GM12892 (cell line): ENCODE measurements around the gene EML4.

Source experiments
- DNase-seq: peaks from one replicate; pipeline ENCODE4 v3.0.0; 2011; ENCODE audit not compliant: insufficient read length
- FAIRE-seq: peaks from 2 replicates; lab custom pipeline; 2011; peaks lifted over from hg19 to GRCh38; lab: Jason Lieb, UNC
- POLR2A ChIP-seq: IDR thresholded peaks from 2 replicates; pipeline ENCODE4 v1.6.1; 2011; ENCODE audit warnings: low read depth, low read length, control low read depth
- POLR2AphosphoS5 ChIP-seq: IDR thresholded peaks from 2 replicates; pipeline ENCODE4 v1.6.1; 2011; ENCODE audit warnings: low read depth, low read length, control low read depth
- TAF1 ChIP-seq: IDR thresholded peaks from 2 replicates; pipeline ENCODE4 v1.6.1; 2011; ENCODE audit warnings: low read depth, mild to moderate bottlenecking, control low read depth, low read length, borderline replicate concordance

The EML4 gene

DNA sequence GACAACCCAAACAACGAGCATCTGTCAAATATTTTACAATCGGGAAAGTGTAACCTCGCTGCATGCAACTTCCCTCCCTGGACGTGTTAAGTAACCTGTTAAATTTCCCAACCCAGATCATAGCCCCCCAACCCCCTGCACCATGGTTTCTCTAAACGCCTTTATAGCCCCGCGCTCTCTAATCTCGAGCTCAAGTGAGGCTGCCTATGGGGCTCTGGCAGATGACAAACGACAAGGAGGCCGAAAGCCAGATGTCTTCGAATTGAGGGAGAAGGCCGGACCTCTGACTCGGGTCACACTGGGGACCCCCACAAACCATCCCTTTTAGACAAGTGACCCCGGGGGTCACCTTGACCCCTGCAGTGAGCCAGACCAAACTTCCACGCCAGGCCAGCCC is 191.3 kb downstream of the EML4 start:
- DNase-seq (no peak), FAIRE-seq (no peak)
- TF ChIP-seq POLR2AphosphoS5 (no peak), TAF1 (no peak), POLR2A (no peak)

DNA sequence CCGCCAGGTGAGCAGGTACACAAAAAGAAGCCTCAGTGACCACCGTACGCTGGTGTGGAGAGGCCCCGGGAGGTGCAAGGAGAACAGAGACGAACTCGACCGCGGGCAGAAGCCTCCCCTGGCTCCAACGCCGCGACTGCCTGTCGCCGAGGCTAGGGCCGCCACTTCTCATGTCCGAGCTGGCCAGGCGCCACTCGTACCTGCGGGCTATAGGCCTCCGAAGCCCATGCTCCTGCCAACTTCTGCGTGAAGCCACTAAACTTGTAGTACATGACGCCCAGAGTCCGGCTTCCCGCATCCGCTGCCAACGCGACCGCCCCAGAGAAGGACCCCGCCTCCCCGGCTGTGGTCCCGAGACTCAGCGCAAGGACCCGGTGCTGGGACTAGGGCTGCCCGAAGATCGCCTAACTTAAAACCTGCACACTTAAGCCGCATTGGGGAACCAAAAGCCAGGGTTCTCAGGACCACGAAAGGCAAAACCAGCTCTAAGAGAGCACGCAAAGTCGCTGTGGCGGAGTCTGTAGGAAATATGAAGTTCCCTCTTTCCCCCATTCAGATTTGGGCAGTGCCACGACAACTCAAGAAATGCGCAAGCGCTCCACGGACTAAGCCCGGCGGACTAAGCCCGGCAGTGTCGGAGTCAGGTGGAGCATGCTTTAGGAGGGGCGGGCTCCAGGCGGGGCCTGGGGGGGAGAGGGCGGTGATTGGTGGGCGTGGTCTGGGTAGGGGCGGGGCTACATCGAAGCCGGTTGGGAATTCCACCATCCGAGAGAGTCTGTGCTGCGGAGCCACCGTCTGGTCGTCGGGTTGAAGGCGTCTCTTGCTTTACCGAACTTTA is 192.0 kb downstream of the EML4 start, which contains the start of gene COX7A2L:
TSS of gene COX7A2L (minus strand) at position 328 of the 838 bp plus-strand sequence. CDS start at position 272, 56 bp downstream.
- DNase-seq (peak; percentile 95), FAIRE-seq (peak; percentile 94)
- TF ChIP-seq TAF1, result no peak
- peak; percentile 80 for TF ChIP-seq POLR2AphosphoS5
- peak; percentile 80 for TF ChIP-seq POLR2A

DNA sequence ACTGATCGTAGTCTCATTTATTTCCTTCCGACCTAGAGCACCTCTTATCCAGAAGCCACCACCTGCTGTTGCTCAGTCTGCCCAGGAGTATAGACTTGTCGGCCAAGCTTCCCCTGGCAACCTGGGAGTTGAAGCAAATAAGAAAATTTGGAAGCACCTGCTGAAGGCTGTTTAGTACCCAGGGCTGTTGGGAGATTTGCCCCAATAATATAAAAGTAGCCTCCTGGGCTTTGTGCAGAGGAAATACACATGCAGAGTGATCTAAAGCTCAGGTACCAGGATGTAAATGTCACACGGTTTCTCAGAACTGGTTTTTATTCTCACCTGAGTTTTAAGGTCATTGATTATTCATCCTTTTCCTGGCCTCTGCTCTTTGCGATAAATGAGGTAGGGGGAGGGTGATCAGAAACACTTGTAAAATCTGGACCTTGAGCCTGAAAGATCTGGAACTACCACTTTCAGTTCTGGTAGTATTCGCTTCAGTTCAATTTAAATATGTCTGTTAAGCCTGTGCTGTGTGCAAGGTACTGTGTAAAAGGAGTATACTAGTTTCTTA is 192.7 kb downstream of the EML4 start:
- TF ChIP-seq POLR2A (no peak), POLR2AphosphoS5 (no peak), TAF1 (no peak)
- DNase-seq, result no peak
- FAIRE-seq, result no peak

DNA sequence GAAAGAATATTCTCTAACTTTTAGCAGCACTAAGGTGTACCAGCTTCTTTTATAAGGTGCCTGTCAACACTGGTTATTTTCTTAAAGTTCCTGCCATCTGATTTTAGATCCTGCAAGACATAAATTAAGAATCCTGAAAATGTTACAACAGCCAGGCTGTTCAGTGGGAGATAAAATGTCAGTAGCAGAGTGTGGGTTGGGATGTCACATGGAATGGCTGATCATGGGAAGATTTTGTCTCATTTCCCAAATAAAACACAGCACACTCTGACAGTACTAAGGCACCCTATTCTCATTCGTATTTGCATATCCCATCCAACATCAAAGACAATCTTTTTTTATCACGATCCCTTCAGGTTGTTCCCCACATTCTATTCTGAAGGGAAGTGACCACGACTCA is 194.3 kb downstream of the EML4 start:
- DNase-seq (no peak), FAIRE-seq (no peak)
- no peak for TF ChIP-seq TAF1
- no peak for TF ChIP-seq POLR2A
- no peak for TF ChIP-seq POLR2AphosphoS5

DNA sequence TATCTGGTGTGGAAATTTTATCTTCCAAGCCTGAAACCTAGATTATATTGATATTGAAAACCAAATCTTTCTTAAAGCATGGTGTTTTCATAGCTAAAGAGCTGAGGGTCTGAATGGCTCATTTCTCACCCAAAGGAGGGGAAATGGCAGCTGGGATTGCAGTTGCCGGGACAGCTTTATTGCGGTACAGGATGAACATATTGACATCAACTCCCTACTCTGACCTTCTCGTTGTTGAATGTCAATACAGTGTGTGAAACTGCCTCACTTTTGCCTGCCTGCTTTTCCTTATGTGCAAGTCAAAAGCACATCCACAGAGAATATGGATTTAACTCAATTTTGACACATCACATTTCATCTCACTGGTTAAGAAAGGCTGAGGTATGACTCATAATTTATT is 195.5 kb downstream of the EML4 start:
- DNase-seq, result no peak
- FAIRE-seq, result no peak
- TF ChIP-seq POLR2AphosphoS5, result no peak
- no peak for TF ChIP-seq POLR2A
- no peak for TF ChIP-seq TAF1

DNA sequence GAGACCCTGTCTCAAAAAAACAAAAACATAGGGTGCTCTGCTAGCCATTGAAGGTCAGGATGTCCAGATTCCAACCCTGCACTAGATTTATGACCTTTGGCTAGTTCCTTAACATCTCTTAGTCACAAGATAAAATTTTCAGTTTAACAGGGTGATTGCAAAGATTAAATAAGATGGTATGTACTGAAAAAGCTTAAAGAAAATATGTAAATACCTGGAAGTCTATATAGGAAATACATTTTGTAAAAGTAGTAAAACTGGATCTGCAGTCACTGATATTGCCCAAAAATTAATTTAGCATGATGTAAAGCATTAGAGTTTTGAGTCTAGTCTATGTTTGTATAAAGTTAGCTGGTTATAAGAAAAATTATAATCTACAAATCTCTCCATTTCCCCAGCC is 197.3 kb downstream of the EML4 start:
- TF ChIP-seq TAF1 (no peak), POLR2AphosphoS5 (no peak), POLR2A (no peak)
- DNase-seq (no peak), FAIRE-seq (no peak)

DNA sequence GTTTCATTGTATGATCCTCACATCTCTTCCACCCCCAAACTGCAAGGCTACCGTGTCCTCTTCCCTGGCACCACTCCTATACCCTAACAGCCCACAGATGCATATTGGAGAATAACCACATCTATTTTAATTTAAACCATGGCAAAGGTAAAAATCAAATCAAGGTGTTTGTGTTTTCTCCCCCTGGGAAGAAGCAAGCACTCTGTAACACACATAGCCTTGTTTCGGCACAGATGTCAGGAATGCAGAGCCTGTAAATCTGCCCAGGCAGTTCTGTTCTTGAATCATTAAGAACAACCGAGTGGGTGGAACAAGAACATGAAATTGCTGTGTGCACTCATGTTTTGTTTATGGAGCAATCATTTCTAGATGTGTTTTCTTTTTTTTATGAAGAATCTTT is 198.7 kb downstream of the EML4 start:
- FAIRE-seq, result no peak
- DNase-seq, result no peak
- TF ChIP-seq TAF1 (no peak), POLR2A (no peak), POLR2AphosphoS5 (no peak)

DNA sequence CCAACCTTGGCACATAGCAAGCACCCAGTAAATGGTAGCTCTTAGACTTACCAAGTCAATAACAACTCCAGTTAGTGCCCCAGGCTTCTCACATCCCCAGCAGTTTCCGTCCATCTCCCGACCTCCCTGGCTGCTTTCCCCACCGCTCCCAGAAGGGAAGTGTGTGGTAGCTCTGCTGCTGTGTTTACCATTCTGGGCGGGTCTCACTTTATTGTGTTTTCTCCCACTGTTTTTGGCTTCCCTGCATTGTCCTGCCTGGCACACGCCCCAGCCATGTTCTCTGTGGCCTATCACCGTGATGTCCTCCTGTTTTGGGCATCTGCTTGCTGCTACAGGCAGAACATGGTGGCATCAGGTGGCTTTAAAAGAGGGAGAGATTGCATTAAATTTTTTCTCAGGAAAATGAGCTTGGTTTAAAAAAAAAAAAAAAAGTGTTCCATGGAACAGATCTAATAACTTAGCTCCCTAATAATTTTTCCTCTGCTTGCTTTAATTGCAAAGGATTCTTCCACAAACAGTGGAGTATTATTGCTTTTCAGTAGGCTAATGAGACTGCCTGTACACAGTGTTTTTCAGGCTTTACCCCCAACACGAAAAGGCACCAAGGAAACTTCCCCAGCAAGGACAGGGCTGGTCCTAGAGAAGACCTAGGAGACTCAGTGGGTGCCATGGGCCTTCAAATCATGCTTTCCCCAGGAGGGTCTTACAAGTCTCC is 199.8 kb downstream of the EML4 start:
- TF ChIP-seq POLR2AphosphoS5 (no peak), POLR2A (no peak), TAF1 (no peak)
- FAIRE-seq, result no peak
- no peak for DNase-seq

DNA sequence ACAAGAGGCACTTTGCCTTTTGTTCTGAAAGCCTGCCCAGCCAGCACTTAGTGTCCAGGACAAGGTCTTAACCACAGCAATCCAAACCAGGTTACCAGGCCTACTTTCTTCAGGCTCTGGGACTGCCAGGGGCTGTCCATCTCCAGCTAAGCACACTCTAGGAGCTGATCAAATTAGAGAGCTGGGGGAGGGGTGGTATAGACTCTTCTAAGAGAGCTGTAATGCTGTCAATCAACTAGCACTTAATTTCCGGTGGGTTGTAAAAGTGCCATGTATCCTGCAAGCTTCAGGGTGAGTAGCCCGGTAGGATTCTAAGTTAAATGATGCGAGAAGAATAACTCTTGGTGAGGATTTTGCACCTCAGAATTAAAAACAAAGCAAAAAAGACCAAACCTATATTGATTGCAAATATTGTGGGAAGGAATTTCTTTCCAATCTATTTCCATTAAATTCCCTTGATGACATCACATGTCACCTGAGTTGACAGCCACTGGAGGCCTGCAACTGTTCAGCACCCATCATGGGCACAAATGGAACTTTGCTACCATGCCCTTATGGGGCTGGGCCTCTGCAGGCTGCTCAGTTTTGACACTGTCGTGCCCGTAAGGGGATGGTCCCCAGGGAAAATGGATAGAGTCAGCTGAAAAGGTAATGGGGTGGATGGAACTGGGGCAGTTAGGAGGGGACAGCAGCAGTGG is 200.5 kb downstream of the EML4 start:
- TF ChIP-seq TAF1 (no peak), POLR2AphosphoS5 (no peak), POLR2A (no peak)
- no peak for DNase-seq
- no peak for FAIRE-seq

DNA sequence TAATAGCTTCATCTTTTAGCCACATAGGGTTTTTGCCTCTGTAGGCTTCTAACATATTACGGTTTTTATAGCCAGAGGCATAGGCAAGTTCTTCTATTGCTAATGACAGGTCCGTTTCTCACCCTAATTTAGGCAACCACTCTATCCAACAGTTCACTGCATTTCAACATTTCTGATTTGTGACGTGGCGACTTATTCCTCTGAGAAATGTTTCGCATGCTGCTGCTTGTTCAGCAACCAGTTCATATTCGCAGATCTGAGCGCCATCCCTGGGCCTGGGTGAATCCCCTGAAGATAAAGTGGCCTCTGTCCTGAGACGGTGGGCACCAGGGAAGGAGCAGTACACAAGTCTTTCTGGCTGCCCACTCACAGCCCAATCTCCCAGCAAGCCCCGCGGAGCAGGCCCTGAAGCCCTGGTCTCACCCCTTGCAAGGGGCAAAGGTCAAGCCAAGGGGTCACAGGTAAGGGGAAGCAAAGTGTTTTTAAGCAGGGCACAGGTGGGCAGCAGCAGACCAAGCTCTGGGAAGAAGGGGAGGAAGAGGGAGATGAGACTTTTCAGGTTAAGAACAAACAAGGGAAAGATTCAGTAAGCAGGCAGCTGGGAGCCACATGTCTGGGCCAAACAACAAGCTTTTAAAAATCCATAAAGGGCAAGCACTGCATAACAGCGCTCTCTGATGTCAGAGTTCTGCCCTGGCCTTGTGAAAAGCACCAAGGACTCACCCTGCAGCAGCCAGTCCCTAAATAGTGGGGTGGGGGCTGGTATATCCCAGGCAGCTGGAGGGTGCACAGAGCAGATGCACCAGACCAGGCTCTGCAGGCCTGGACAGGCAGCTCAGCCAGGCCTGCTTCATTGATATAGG is 202.7 kb downstream of the EML4 start:
- FAIRE-seq, result no peak
- TF ChIP-seq TAF1 (no peak), POLR2AphosphoS5 (no peak), POLR2A (no peak)
- no peak for DNase-seq
